ENCODE results near the gene SAP30L.

DNA sequence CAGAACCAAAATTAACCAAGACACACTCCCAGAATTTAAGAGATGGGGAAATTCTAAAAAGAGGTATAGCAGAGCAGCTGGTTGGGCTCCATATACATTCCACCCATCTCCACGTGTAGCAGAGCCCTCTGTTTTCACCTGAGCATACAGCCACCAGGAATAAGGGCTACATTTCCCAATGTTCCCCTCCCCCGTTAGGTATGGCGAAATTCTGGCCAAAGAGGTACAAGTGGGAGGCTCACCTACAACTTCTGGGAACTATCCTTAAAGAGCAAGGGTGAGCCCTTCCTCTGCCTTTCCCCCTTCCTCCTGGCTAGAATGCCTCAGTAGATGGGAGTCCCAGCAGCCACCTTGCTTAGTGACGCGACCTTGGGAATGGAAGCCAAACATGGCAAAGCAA is 5.3 kb upstream of the SAP30L start:
- TF ChIP-seq, protein P1, sequence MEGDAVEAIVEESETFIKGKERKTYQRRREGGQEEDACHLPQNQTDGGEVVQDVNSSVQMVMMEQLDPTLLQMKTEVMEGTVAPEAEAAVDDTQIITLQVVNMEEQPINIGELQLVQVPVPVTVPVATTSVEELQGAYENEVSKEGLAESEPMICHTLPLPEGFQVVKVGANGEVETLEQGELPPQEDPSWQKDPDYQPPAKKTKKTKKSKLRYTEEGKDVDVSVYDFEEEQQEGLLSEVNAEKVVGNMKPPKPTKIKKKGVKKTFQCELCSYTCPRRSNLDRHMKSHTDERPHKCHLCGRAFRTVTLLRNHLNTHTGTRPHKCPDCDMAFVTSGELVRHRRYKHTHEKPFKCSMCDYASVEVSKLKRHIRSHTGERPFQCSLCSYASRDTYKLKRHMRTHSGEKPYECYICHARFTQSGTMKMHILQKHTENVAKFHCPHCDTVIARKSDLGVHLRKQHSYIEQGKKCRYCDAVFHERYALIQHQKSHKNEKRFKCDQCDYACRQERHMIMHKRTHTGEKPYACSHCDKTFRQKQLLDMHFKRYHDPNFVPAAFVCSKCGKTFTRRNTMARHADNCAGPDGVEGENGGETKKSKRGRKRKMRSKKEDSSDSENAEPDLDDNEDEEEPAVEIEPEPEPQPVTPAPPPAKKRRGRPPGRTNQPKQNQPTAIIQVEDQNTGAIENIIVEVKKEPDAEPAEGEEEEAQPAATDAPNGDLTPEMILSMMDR (IDR thresholded peaks at IDR 0.05): no peak
- TF ChIP-seq POLR2A (IDR thresholded peaks at IDR 0.05): no peak

Measured in Peyer's patch (tissue), 4 donors.